ENCODE data around the gene ZBTB20.

The ZBTB20 gene

GRCh38 chr3:114405202-114405990 is 741.7 kb downstream of the ZBTB20 start:
- ATAC-seq (no peak), DNase-seq (no peak)

DNA sequence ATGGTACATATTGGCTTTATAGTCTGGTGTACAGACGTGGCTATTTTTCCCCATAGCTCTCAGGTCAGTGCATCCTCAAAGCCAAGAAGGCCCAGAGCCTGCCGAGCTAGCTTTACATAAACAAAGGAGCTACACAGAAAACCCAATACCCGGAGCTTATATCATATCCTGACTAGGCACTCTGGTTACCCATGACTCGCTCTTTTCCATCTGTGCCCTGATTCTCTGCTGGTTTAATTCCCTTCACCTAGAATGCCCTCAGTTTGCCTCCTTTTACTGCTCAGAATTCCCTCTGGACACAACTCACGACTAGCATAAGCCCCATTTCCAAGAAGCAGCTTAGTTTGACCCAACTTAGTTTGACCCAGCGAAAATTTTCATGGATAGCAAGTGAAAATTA is 742.5 kb downstream of the ZBTB20 start:
- no peak for DNase-seq
- ATAC-seq: no peak

DNA sequence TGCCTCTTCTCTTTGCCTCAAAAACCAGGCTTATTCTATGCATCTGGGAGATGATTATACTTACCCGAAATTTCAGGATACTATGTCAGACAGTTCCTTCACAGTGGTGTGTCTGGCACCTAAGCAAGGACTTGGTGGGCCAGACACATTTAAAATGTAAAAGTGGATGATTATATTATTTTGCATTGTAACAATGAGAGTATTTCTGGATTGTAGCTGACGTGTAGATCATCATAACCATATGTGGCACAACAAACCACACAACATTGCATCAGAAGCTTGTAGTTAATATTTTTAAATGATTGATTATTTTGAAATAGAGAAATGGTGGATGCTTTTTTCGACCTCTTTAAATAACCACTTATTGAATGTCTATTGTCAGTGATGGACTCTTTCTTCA is 744.2 kb downstream of the ZBTB20 start:
- no peak for ATAC-seq

DNA sequence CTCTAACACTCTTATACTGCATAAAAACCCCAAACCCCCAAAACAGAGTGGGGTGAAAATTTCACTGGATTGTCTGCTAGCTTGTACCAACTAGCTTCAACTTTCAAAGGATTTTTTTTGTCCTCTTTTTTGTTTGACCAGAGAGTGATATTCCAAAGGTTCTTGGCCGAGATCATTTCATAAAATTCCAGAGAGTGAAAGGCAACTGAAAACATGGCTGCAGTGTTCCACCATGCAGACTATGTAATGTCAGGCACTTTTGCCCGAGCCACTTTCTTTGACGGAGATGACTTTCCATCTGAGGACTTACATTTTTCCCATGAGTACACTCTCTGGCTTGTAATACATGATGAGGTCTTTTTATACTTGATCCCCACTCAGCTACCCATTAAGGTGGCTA is 745.7 kb downstream of the ZBTB20 start:
- no peak for DNase-seq
- ATAC-seq: no peak

More for the DNA sequence above, 744.2 kb downstream of the ZBTB20 start:
- DNase-seq: no peak

- DNase-seq (no peak), ATAC-seq (no peak)
Observed at GRCh38 chr3:114400371-114400770, 746.7 kb downstream of the ZBTB20 start.

GRCh38 chr3:114394551-114394950 is 752.5 kb downstream of the ZBTB20 start:
- ATAC-seq (peak; percentile 40), DNase-seq (no peak)

DNA sequence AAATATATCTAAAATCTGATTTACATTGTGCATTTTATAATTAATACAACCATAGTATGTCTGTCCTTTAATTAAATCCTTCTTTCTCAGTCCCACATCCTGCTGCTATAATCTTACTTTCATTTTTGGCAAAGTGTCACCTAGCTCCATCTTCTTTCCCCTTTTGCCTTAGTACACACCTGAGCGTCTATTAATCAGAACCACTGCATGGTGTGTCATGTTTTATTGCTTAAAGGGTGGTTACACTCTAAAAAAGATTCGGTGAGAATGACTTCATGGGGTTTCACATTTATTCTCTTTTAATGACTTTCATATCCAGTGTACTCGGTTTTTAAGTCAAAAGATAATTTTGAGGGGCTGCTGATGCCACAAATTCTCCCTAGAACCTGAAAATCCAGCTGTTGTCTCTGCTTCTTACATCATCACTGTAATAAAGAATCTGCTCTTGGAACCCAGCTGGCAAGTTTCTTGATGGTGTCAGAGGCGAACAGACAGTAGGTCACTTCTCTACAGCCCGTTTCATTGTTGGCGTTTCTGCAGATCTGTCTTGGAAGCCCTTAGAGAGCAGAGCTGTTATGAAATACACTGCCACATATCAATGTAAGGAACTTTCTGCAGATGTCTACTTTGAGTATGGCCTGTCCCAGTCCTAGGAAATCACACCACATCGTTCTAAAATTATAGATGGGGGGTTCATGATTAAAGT is 753.6 kb downstream of the ZBTB20 start:
- ATAC-seq: no peak

DNA sequence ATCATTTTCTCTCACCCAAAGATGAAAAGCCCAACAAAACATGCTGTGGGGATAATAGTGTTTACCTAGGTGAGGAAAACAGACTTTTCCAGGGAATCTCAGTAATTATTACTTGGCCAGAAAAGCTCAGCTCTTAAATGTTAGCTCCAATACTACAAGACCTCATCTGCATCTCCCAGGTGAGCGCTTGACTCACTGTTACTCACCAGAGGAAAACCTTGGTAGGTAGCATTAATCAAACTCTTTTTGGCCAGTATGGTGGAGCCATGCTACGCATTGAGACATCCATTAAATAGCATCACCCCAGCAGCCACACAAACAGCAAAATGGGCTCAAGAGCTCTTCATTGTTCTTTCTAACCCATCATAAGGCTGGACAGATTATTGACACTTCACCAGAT is 754.3 kb downstream of the ZBTB20 start:
- ATAC-seq: no peak
- DNase-seq: no peak

More for the DNA sequence above, 753.6 kb downstream of the ZBTB20 start:
- no peak for DNase-seq

DNA sequence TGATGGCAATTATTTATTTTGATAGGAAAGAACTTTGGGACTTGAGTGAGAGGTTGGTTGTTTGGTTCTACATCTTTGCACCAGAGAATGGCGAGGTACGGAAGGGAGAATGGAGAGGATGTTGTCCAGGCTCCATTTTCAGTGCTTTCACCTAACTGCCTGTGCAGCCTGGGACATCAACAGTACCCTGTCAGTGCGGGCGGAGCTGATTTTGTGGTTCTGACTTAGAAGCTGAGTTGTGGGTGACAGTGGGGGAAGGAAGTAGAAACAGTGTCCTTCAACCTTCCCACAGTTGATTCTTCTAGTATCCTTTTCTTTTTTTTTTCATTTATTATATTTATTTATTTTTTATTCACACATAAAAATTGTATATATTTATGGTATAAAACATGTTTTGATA is 757.9 kb downstream of the ZBTB20 start:
- ATAC-seq (no peak), DNase-seq (peak; percentile 8)

DNA sequence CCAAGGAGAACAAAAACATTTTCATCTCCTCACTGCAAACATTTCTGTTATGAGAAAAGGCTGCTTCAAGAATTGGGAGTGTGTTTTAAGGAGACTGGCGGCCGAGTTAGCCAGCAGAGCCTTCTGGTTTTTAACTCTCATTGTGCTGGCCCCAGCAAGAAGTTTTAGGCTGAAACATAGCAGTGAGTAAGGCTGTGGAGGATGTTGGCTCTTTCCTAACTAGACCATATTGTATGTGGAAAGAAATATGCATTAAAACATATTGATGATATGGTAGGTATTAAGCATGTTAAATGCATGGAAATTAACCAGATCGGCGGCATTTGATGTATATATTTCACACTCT is 762.6 kb downstream of the ZBTB20 start:
- ATAC-seq (no peak), DNase-seq (no peak)

DNA sequence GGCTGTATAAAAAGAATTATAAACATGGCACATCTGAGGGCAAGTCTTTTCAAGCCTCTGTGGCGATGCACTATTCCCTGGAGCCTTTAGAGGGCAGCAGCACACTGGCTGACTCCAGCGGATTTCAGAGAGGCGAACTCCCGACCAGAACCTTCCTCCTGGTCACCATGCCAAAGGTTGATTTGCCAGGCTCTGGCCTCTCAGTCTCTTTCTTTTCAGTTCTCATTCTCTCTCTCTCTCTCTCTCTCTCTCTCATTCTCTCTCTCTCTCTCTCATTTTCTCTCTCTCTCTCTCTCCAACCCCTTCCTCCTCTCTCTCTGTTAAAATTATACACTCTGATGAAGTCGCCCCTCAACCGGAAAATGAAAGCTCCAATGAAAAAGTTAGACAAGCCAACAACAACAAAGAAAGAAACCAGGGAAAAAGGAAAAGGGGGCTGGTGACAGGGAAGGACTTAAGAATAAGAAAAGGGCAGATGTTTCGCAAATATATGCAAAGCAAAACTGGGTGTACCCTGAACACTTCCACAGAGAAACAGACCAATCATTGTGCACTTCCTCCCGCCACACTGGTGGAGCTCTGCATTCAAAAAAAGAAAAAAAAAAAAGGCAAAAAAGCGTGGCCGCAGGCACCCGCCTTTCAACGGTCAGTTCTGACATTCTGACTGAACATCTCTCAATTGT is 763.1 kb downstream of the ZBTB20 start:
- DNase-seq: peak; percentile 80
- peak; percentile 96 for ATAC-seq

GRCh38 chr3:114380233-114380651 is 766.8 kb downstream of the ZBTB20 start:
- DNase-seq (no peak), ATAC-seq (no peak)

DNA sequence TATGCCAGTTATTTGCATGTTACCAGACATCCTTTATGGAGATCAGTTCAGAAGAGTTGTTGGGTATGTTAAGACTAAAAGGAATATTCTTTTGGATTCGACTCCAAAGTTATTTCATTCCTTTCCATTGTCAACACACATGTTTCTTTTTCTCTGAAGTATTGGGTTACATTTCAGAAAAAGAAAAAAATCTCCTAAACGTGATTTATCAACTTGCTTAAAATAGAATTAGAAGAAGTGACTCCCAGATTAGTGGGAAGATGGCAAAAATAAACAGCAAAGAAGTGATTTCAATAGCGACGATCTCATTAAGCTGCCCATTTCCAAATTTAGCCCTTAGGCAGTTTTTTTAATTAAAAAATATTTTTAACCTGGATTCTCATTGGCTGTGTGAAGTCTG is 767.8 kb downstream of the ZBTB20 start:
- DNase-seq: no peak
- no peak for ATAC-seq

DNA sequence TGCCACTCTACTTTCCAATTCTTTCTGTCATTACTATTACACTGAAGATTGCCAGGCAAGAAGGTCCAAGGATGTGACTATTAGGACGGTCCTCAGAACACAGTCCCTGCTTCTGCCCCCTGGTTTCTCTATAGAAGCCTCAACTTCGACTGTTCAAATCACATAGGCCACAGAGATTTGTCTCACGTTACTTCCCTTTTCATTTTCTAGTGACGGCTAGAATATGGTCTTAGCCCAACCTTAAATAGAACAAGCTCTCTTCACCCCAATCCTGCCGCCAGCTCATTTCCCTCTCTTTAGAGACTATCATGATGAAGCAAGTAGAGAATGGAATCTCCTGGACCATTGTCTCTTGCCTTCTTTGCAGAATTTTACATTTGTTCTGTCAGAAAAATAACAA is 768.3 kb downstream of the ZBTB20 start:
- DNase-seq: no peak
- no peak for ATAC-seq

DNA sequence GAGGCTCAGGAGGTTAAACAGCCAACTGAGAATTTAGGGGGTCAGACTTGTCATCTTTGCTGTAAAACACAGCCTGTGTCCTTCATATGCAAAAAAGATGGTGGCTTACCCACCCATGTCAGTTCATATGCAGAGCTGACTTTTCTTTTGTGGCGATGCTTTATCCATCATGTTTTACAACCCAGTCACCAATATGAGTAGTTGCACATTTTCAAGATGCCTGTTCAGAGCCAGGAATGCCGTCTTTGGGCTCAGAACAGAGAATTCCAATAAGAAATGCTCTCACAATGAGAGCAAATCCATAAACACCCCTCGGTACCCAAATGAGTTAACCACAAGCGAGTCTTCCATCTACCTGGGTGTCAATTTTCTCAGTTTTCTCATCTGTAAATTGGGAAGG is 769.7 kb downstream of the ZBTB20 start:
- ATAC-seq: no peak
- no peak for DNase-seq

DNA sequence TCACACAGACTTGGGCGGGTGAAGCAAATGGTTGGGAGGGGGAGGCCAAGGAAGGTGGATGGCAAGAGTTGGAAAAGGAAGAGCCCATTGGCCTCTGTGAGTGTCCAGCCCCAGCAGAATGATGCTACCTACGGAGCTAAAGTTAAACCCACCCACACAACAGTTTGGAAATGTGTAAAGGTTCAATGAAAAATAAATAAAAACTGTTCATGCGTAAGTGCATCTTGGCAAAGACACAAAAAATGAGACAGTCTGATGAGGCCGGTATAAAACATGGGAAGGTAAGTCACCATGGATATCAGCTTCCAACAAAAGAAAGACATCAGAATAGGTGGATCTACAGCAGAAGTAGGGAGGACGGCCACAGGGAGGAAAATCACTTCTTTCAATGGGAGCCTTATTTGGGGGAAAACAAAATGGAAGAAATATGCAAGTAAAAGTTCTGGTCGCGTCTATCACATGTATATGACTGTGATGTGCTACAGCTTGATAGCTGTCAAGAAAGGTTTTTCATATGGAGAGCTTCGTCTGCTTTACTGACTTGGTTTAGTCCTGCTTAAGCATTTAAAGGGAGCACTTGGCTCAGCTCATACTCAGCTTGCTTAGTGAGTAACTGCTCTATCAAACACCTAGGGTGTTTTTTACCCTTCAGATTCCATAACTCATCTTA is 770.4 kb downstream of the ZBTB20 start:
- DNase-seq: no peak
- ATAC-seq: no peak

- ATAC-seq: no peak
- DNase-seq: no peak
Observed at GRCh38 chr3:114375608-114376421, 771.3 kb downstream of the ZBTB20 start.

DNA sequence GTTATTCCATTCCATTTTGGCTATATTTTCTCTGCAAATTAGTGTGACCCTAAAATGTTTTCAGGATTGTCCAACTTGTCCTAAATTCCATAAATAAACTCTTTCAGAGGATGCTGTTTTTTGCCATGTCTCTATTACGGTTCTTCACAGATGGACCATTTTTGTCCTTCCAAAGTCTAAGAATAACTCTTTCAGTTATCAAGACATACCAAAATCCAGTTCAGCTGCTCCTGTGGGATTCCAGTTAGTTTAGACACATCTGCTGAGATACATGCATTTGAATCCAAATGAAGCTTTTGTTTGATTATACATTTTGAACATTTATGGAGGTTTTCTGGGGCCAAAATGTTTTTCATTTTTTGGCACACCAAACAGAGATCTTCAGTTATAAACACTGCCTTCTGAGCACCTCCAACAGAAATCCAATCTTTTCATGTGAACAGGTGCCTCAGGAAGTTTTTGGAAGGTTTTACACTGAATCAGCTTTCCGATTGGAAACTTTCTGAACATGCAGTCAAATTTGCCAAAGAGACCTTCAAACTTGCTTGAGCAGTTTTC is 772.6 kb downstream of the ZBTB20 start:
- DNase-seq: no peak
- no peak for ATAC-seq

DNA sequence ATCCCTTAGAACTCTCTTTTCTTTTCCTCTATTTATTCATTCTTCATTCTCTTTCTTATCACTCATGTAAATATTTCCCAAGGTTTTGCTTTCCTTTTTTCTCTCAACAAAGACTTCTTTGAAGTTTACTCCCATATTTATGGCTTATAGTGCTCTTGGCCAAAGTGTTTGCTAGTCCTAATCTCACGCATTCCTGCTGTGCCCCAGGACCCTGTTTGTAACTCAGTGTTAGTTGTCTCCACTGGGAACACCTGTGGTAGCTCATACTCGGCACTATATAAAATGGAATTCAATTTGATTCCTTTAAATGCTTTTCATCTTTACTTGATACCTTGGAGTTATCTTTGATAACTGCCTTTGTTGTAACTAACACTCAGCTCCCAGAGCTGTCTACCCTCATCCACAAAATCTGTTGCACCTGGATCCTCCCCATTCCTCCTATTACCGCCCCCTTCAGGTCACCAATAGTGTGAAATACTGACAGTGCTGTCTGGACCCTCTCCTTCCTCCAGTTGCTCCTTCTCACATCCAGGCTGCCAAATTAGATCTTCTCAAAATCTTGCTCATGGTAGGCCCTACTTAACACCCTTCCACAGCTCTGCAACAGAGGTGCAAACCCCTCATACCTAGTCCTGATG is 776.4 kb downstream of the ZBTB20 start:
- no peak for ATAC-seq
- DNase-seq: peak; percentile 11

DNA sequence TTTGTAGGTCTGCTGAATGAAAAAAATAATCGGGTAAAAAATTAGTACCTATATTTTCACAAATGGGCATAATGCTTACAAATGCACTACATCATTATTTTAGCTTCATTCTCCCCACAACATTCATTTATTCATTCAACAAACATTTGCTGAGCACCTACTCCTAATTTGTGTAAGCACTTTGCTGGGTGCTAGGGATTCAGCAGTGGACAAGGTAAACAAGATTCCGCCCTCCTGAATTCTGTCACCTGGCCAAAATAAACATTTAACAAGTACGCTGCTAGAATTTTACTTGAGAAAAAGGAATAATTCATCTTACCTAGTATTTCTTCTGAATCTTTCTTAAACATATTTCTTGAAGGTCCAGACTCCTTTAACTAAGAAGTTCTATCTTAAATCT is 781.2 kb downstream of the ZBTB20 start:
- DNase-seq (no peak), ATAC-seq (no peak)

Data from stimulated activated naive CD8-positive, alpha-beta T cell treated with anti-CD3 and anti-CD28 coated beads, Interleukin-15, Interleukin-2, amounts not matched to agents 100 U/mL and 50 U/mL, for 24 hours (primary cell).